Fibroblast of skin of left quadriceps (primary cell): ENCODE results near the gene MARF1.
"Not testable (repeated sequence)": the region's sequence is repeated elsewhere in the genome, so short reads cannot be mapped to it uniquely, and the experiment has no call there.

Experiments
- DNase-seq, 2 experiments: peaks; one replicate each; pipeline ENCODE4 v3.0.0-alpha.2; 2013; ENCODE audit warnings: low read depth in 2 of 2

MARF1 gene

DNA sequence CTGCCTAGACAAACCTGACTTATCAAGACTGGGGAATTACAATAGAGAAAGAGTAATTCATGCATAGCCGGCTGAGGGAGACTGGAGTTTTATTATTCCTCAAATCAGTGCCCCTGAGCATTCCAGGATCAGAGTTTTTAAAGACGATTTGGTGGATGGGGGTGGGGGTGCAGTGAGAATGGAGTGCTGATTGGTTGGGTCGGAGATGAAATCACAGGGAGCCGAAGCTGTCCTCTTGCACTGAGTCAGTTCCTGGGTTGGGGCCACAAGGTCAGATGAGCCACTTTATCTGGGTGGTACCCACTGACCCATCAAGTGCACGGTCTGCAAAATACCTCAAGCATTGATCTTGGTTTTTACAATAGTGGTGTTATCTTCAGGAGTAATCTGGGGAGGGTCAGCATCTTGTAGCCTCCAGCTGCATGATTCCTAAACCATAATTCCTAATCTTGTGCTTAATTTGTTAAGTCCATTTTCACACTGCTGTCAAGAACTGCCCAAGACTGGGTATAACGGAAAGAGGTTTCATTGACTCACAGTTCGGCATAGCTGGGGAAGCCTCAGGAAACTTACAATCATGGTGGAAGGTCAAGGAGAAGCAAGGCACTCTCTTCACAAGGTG, 69.6 kb downstream of the MARF1 start:
- no peak for DNase-seq

DNA sequence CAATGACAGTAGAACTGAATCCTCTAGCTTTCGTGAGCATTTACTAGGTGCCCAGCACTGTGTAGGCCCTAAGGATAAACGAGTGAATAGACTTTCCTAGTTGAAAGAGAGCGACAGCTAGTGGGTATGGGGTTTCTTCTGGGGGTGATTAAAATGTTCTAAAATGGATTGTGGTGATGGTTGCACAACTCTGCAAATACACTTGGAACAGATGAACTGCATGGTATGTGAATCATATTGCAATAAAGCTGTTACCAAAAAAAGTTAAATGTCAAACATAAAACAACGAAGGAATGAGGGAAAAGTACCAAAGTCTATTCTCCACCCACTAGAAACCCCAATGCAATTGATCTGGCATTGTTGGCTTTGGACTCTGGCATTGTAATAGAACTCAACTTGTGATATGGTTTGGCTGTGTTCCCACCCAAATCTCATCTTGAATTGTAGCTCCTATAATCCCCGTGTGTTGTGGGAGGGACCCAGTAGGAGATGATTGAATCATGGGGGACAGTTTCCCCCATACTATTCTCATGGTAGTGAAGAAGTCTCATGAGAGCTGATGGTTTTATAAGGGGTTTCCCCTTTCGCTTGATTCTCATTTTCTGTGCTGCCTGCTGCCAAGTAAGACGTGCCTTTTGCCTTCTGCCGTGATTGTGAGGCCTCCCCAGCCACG, 70.5 kb downstream of the MARF1 start:
- DNase-seq, result peak; percentile 93 to 95

DNA sequence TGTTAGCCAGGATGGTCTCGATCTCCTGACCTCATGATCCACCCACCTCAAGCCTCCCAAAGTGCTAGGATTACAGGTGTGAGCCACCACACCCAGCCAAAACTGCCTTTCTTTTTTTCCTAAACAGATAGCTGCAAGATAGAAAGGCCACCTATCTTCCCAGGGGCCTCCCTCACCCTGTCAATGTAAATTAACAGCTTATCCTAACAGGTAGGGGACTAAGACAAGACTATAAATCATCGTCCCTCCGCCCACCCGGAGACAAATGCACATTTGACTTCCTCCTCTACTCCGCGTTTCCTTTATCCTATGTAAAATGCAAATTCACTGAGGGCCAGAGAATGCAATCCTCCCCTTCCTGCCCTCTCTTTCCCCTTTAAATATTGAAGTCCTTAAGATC, 71.4 kb downstream of the MARF1 start:
- no peak for DNase-seq

DNA sequence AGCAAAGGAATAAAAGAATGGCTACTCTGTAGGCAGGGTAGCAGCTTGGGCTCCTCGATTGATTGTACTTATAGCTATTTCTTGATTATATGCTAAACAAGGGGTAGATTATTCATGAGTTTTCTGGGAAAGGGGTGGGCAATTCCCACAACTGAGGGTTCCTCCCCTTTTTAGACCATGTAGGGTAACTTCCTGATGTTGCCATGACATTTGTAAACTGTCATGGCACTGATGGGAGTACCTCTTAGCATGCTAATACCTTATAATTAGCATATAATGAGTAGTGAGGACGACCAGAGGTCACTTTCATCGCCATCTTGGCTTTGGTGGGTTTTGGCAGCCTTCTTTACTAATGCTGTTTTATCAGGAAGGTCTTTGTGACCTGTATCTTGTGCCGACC, 72.3 kb downstream of the MARF1 start:
- DNase-seq, result not testable (repeated sequence)

DNA sequence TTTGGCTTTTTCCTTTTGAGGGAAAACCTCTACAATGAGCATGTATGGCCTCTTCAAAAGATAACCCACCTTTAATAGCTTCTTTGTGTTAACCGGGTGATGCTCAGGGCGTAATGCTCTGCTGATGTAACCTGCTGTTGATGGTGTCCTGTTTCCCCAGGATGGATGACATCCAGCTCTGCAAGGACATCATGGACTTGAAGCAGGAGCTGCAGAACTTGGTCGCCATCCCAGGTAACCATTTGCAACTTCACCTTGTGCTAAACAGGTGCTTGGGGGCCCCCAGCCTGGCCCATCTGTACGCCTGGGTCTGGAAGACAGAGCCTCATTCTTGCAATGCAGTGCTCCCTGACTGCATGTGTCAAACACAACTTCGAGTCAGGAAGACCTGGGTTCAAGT, 75.1 kb downstream of the MARF1 start:
- no peak for DNase-seq

DNA sequence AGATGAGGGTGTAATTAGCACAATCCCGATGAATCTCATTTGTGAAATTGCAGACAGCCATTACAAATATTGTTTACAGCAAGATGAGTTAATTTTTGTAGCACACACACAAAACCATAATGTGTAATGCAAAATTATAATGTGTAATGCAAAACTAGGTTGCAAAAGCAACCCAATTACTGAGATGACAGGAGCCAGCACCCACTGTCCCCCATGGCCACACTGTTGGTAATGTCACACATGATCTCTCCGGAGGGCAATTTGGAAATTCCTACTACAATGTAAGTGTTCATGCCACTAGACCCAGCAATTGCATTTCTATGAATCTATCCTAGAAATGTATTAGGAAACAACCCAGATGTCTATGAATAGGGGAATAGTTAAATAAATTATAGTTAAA, 76.9 kb downstream of the MARF1 start:
- DNase-seq, result no peak

DNA sequence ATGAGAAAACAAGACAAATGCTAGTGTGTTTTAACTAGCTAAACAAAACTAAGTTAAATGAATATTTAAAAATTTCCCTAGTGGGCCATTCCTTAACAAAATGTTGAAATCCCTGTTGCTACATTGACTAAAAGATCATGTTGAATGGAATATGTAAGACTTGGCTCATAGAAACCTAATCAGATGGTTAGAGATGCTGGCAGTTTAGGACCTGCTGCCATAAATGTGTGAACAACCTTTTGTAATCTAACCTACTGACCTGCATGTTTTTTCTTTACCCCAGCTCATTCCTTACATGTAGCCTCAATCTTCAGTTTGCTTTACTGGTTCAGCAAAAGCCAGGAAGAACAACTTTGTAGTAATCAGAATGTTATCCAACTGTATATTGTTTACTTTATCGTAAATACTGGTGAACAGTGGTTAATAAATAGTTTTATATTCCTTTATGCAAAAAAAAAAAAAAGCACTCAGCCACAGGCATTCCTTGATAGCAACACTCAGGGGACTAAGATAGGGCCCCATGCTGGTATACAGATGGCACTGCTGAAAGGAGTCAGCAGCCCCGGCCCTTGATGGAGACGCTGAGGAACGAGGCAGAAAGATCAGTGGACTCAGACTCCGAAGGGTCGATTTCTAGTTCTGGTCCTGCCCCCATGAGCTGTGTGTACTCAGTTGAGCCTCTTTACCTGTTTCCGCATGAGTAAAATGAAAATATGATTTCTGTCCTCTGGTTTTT, 78.2 kb downstream of the MARF1 start:
- DNase-seq, result no peak

DNA sequence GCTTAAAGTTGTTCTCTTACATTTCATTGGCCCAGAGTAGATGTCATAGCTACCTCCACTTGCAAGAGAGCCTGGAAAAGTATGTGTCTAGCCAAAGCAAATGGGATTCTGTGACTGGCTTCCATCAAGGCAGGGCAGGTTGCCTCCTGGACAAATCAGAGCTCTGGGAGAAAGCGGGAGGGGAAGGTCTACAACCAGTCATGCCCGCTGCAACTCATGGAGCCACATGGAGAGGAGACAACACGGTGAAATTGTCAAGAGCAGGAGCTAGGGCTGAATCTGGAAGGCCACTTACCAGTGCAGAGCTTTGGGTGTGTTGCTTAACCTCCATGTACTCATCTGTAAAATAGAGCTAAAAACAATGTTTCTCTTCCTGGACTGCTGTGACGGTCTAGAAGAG, 83.8 kb downstream of the MARF1 start:
- no peak for DNase-seq

DNA sequence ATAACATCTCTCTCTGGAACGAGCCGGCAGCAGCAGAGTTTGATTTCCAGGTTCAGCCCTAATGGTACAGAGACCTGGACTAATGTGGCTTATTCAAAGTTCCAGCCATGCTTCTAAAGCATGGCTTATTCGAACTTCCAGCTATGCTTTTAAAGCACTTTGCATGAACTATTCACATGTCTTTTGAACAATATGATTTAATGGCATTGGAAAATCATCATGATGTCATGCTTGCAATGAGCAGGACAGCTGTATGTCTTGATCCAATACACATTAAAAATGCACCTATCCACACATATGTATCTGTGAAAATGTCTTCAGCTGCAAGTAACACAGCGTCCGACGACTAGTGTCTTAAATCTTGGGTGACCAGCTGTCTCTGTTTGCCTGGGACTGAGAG, 85.7 kb downstream of the MARF1 start:
- no peak for DNase-seq

DNA sequence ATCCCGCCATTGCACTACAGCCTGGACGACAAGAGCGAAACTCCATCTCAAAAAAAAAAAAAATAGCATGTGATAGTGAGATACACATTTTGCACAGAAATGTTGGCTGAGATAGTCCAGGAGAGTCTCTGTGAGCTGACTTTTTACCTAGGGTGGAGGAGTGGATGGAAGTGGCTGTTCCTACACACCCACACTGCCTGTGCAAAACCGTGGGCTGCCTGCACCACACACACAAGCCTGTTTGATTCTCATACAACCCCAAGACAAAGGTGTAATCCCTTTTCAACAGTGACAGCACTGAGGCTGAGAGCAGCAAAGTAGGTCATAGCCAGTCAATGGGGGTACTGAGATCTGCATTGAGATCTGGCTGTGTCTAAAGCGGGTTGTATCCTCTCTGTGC, 86.8 kb downstream of the MARF1 start:
- no peak for DNase-seq

DNA sequence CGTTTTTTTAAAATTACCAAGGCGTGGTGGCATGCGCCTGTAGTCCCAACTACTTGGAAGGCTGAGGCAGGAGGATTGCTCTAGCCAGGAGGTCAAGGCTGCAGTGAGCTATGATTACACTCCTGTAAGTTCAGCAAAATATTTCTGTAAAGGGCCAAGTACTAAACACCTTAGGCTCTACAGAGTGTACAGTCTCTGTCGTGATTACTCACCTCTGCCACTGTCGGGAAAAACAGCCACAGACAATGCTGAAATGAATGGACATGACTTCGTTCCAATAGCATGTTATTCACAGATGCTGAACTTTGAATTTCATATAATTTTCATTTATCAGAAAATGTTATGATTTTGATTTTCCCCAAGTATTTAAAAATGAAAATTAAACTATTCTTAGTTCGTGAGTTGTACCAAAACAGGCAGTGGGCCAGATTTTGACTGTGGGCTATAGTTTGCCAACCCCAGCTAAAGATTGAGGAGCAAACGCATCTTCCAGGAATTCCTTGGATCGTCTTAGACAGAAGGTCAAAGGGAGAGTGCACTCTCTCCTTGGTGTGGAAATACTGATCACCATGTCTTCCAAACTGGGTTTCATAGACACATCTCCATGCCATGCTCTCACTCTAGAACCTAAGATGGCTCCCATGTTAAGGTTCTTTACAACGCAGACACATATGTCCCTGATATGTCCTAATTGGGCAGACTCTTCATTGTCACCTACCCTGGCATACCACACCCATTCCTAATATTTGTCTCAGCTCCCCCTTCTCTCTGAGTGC, 89.5 kb downstream of the MARF1 start:
- no peak for DNase-seq

DNA sequence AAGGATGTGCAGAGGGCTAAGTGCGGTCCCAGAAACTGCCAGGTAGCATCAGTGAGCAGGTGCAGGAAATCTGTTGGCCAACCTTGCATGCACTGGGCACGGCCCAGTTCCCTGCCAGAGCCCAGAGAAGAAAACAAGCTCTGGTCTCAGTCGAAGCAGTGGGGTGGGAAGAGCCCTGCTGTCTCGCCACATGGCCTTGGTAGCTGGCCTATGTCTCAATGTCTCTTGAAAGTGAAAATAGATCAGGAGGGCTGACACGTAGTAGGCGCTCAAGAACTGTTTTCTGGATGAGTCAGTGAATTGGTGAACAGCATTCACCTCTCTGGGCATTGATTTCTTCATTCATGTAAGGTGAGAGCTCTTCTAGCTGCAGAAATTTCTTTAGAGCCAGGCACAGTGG, 90.4 kb downstream of the MARF1 start:
- DNase-seq, result no peak

DNA sequence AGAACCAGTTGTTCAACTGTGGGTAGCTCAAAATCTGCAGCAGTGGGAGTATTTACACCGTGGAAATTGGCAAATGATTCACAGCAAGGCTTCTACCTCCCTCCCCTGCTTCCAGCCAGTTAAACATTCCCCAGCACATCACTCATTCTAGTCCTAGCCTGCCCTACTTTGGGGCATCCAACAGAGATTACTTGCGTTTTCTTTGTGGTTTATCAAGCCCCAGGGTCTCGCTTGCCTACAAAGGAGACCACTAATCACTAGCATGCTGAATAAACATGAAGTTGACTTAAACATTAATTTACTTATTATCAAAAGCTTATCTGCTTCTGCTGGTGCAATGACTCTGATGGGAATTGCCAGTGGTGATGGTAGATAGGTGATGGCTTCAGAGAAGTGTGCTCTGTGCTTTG, 94.5 kb downstream of the MARF1 start:
- DNase-seq, result no peak

DNA sequence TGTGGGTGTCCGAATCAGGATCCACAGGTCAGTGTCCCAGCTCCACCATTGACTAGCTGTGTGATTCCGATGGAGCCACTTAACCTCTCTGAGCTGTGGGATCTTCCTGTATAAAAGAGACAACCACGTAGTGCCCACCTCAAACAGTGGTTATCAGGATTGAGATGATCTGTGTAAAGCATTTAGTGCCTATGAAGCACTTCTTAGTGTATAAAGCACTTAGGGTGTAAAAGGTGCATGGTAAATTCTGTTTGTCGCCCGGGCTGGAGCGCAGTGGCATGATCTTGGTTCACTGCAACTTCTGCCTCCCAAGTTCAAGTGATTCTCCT, 95.2 kb downstream of the MARF1 start:
- DNase-seq, result no peak

DNA sequence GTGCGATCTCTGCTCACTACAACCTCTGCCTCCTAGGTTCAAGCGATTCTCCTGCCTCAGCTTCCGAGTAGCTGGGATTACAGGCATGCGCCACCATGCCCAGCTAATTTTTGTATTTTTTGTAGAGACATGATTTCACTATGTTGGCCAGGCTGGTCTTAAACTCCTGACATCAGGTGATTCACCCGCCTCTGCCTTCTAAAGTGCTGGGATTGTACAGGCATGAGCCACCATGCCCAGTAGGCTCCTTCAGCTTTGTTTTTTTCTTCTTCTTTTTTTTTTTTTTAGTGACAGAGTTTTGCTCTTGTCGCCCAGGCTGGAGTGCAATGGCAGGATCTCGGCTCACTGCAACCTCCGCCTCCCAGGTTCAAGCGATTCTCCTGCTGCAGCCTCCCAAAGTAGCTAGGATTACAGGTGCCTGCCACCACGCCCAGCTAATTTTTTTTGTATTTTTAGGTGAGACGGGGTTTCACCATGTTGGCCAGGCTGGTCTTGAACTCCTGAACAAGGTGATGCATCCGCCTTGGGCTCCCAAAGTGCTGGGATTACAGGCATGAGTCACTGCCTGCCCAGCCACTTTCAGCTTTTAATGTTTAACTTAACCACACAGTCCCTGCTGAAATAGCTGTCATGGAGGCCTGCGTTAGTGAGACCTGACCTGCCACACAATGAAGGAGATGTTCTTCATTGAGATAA, 95.7 kb downstream of the MARF1 start:
- not testable (repeated sequence) for DNase-seq

DNA sequence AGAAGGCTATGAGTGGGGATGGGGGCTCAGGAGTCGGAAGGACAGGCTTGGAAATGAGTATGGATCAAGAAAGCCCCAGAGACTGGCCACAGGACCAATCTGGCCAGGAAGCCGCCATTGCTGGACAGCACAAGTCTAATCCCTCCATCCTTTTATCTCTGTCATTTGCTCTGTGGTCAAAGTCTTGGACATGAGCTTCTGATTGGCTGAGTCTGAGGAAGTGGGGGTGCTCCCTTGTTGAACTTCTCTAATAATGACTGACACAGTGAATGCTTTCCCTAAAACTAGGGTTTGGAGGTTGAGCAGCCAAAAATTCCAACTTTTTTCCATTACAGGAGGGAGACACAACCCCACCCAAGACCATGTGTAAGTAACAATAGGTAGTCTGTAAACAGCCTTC, 97.4 kb downstream of the MARF1 start:
- DNase-seq, result no peak

DNA sequence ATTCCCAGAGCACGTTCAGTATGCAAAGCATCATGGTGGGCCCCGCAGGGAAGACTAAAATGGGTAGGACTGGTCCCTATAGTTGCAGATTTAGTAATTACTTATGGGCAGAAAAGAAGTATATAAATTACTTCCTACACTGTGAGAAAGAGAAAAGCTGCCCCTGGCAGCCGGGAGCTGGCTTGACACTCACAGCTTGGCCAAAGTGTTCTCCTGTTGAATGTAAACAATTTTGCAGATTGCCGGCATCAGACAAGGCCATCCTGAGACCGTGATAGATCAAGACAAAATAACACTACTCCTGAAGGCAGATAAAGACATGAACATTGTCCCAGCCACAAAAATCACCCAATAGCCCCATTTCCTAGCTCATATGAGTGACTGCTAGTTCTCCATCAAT, 98.5 kb downstream of the MARF1 start:
- no peak for DNase-seq
